HepG2 (cell line): Measurements from ENCODE around the gene POU2AF3. TPM values are rescaled to one million over a fixed set of nuclear protein-coding genes. Genes with fewer than 3 reads are reported as not detected.
A peak's percentile ranks its signal among the peaks of the same experiment; 100 is the strongest.

Experiments
- ATAC-seq: fragments of 200-7000 bp; cut with Tn5 transposase; 3 replicates; pipeline ENCODE4 v1.9.1; 2020; ENCODE audit warnings: mild to moderate bottlenecking, moderate library complexity
- BruUV-seq: library from RNA; stranded (reverse); fragments of 400-500 nt; replicated peaks from 2 replicates; lab custom pipeline; 2021; lab: Mats Ljungman, UMichigan
- CTCF ChIA-PET: fragments of 300-600 bp; formaldehyde crosslinking; extraction: SDS; loops from one replicate; lab custom pipeline; 2021; ENCODE audit warnings: low total read pairs, inconsistent platforms, low intra/inter-chr PET ratio; lab: Yijun Ruan, JAX
- POLR2A ChIA-PET: fragments of 350-600 bp; sonication (Branson Sonifier 250); formaldehyde crosslinking; loops from one replicate; lab custom pipeline; 2020; ENCODE audit warnings: antibody characterized with exemption, inconsistent platforms; lab: Yijun Ruan, JAX
- DNase-seq: peaks from one replicate; pipeline ENCODE4 v3.0.0-alpha.2; 2015; ENCODE audit warnings: low spot score
- FAIRE-seq: peaks from 3 replicates; lab custom pipeline; 2011; peaks lifted over from hg19 to GRCh38; lab: Jason Lieb, UNC
- H2AFZ ChIP-seq: one replicate; pipeline ENCODE4 v1.6.1; 2011; ENCODE audit warnings: low read length, inconsistent platforms
- H3K27ac ChIP-seq: fragments of 300-600 bp; 3 replicates; pipeline ENCODE4 v1.8.0; 2011; ENCODE audit warnings: mixed run types, mild to moderate bottlenecking, mixed read lengths, low read length, inconsistent platforms; ENCODE audit not compliant: insufficient read depth; ENCODE audit errors: extremely low read length
- H3K27me3 ChIP-seq, 2 experiments: fragments of 200-600 bp in 1 of 2; 2 replicates in 1 of 2; 3 replicates in 1 of 2; pipeline versions ENCODE4 v1.6.0 to v1.8.0; 2011; ENCODE audit warnings: low read length in 2 of 2, mild to moderate bottlenecking in 2 of 2, moderate library complexity in 2 of 2, inconsistent platforms in 1 of 2; ENCODE audit not compliant: insufficient read depth in 2 of 2, control insufficient read depth in 1 of 2
- H3K36me3 ChIP-seq, 2 experiments: fragments of 200-600 bp in 1 of 2; replicated peaks in 1 of 2; 2 replicates in 1 of 2; 3 replicates in 1 of 2; pipeline versions ENCODE4 v1.5.1 to v1.8.0; 2011; ENCODE audit warnings: low read length in 2 of 2, inconsistent platforms in 1 of 2; ENCODE audit not compliant: insufficient read depth in 2 of 2, control insufficient read depth in 1 of 2
- H3K4me1 ChIP-seq: 2 replicates; pipeline ENCODE4 v1.5.1; 2012; ENCODE audit warnings: low read length, inconsistent platforms; ENCODE audit not compliant: insufficient read depth
- H3K4me2 ChIP-seq: 2 replicates; pipeline ENCODE4 v1.6.0; 2011; ENCODE audit warnings: low read depth, low read length, inconsistent platforms
- H3K4me3 ChIP-seq, 3 experiments: fragments of 200-600 bp in 1 of 3; sonication (generic), shearing (Covaris generic) in 1 of 3; replicated peaks in 1 of 3; 2 replicates each; pipeline ENCODE4 v1.5.1; 2011 to 2016; ENCODE audit warnings: low read length in 3 of 3, inconsistent platforms in 2 of 3, low read depth in 2 of 3, mild to moderate bottlenecking in 2 of 3, control low read depth in 1 of 3, mixed read lengths in 1 of 3; ENCODE audit not compliant: insufficient read depth in 1 of 3
- H3K79me2 ChIP-seq: one replicate; pipeline ENCODE4 v1.6.1; 2011; ENCODE audit warnings: low read length, inconsistent platforms; ENCODE audit not compliant: insufficient read depth
- H3K9ac ChIP-seq: 2 replicates; pipeline ENCODE4 v1.6.0; 2011; ENCODE audit warnings: mild to moderate bottlenecking, low read depth, low read length, inconsistent platforms; ENCODE audit not compliant: insufficient read depth
- H3K9me3 ChIP-seq: 2 replicates; pipeline ENCODE4 v1.5.1; 2012; ENCODE audit warnings: mild to moderate bottlenecking, low read length
- H4K20me1 ChIP-seq: 2 replicates; pipeline ENCODE4 v1.6.0; 2011; ENCODE audit warnings: inconsistent platforms, mild to moderate bottlenecking, low read length, moderate library complexity; ENCODE audit not compliant: insufficient read depth
- DDIT3 ChIP-seq: sonication (generic); formaldehyde crosslinking; IDR thresholded peaks from 2 replicates; pipeline ENCODE4 v1.4.0; 2020; ENCODE audit warnings: mild to moderate bottlenecking, missing genetic modification reagents
- FOXK1 ChIP-seq: sonication (generic); formaldehyde crosslinking; IDR thresholded peaks from 2 replicates; pipeline ENCODE4 v1.4.0; 2020; ENCODE audit warnings: low read depth, missing genetic modification reagents, borderline replicate concordance
- GATAD2A ChIP-seq: IDR thresholded peaks from 2 replicates; pipeline ENCODE4 v1.6.1; 2016
- NKX3-1 ChIP-seq: sonication (generic); formaldehyde crosslinking; IDR thresholded peaks from 2 replicates; pipeline ENCODE4 v1.5.0; 2020; ENCODE audit warnings: missing genetic modification reagents
- NR2F6 ChIP-seq, 2 experiments: IDR thresholded peaks; 2 replicates each; pipeline ENCODE4 v1.6.1; 2016; ENCODE audit warnings: antibody characterized with exemption in 1 of 2, mild to moderate bottlenecking in 1 of 2
- RBM22 ChIP-seq: fragments of 200-400 bp; formaldehyde crosslinking; optimal IDR thresholded peaks from 2 replicates; pipeline ENCODE3; 2017; ENCODE audit warnings: mild to moderate bottlenecking, low read length, moderate library complexity
- RNF2 ChIP-seq: fragments of 450-650 bp; conservative IDR thresholded peaks from 2 replicates; pipeline ENCODE4 v1.6.1; 2016; ENCODE audit warnings: low read depth
- SMAD9 ChIP-seq: sonication (generic); formaldehyde crosslinking; IDR thresholded peaks from 2 replicates; pipeline ENCODE4 v1.5.1; 2020; ENCODE audit warnings: mild to moderate bottlenecking, missing genetic modification reagents
- THAP11 ChIP-seq: IDR thresholded peaks from 2 replicates; pipeline ENCODE4 v1.6.1; 2016; ENCODE audit warnings: missing biosample characterization, missing genetic modification reagents
- ZBTB8A ChIP-seq: sonication (generic); formaldehyde crosslinking; IDR thresholded peaks from 2 replicates; pipeline ENCODE4 v1.4.0; 2020; ENCODE audit warnings: mild to moderate bottlenecking, low read depth, missing genetic modification reagents, borderline replicate concordance
- ZFP90 ChIP-seq: sonication (generic); formaldehyde crosslinking; IDR thresholded peaks from 2 replicates; pipeline ENCODE4 v1.8.0; 2022; ENCODE audit warnings: missing genetic modification reagents, mild to moderate bottlenecking, inconsistent platforms, borderline replicate concordance
- ZNF501 ChIP-seq: sonication (generic); formaldehyde crosslinking; IDR thresholded peaks from 2 replicates; pipeline ENCODE4 v1.5.1; 2020; ENCODE audit warnings: mild to moderate bottlenecking, moderate library complexity, missing genetic modification reagents
- ZNF513 ChIP-seq: sonication (generic); formaldehyde crosslinking; conservative IDR thresholded peaks from 2 replicates; pipeline ENCODE4 v1.5.0; 2020; ENCODE audit warnings: missing genetic modification reagents
- ZNF710 ChIP-seq: sonication (generic); formaldehyde crosslinking; IDR thresholded peaks from 2 replicates; pipeline ENCODE4 v1.5.0; 2020; ENCODE audit warnings: mild to moderate bottlenecking, missing genetic modification reagents, borderline replicate concordance
- ZNF766 ChIP-seq: sonication (generic); formaldehyde crosslinking; IDR thresholded peaks from 2 replicates; pipeline ENCODE4 v1.5.0; 2020; ENCODE audit warnings: missing genetic modification reagents, borderline replicate concordance
- WGBS: methylation state at CpG from one replicate; pipeline ENCODE4 v1.1.6; 2017; ENCODE audit warnings: low lambda C conversion rate; 5-methylcytosine and 5-hydroxymethylcytosine counted together
- in situ Hi-C: cut with HindIII; loops from 2 replicates; pipeline ENCODE4 v1.10.0; 2017; ENCODE audit warnings: low pct_unique_long_range_greater_than_20kb; ENCODE audit not compliant: extremely low pct_ligation_motif_present
- intact Hi-C: fragments of 100-400 bp; cut with micrococcal nuclease; formaldehyde crosslinking; loops from one replicate; pipeline ENCODE4 v1.10.0; 2022; ENCODE audit not compliant: unreplicated experiment
- polyA plus RNA-seq, 8 experiments: library from polyadenylated mRNA; depleted of rRNA in 3 of 8; stranded (reverse) in 7 of 8; unstranded in 1 of 8; fragments of >200 nt; fragmentation: Illumina TruSeq in 4 of 8; extraction: Trizol in 4 of 8; gene quantifications; 2 replicates each; pipeline versions ENCODE4 v1.2.1 to v1.2.3, GENCODE V29; 2011 to 2016; ENCODE audit warnings: low read depth in 4 of 8, missing spikeins in 1 of 8, mixed read lengths in 1 of 8; ENCODE audit not compliant: insufficient read depth in 1 of 8
- total RNA-seq, 5 experiments: library from RNA; depleted of rRNA; stranded (reverse); fragments of >200 nt; fragmentation: Illumina TruSeq; extraction: Trizol; gene quantifications; 2 replicates each; pipeline ENCODE4 v1.2.3, GENCODE V29; 2016; ENCODE audit warnings: low read depth in 1 of 5
- TF ChIP-seq, protein P1 (sequence below): sonication (generic); formaldehyde crosslinking; IDR thresholded peaks from 2 replicates; pipeline ENCODE4 v1.8.1; 2023; ENCODE audit warnings: mild to moderate bottlenecking, missing genetic modification reagents, borderline replicate concordance
- TF ChIP-seq, protein P2 (sequence below): sonication (generic); formaldehyde crosslinking; IDR thresholded peaks from 2 replicates; pipeline ENCODE4 v1.5.0; 2020; ENCODE audit warnings: mild to moderate bottlenecking, missing genetic modification reagents, moderate library complexity

The POU2AF3 gene
- total and polyA plus RNA-seq, 2 of the 13 experiments (the other 11 are each of a cell fraction or from before 2014, with no cell fraction given) = 7.8 to 71.2 TPM

GRCh38 chr11:111336062-111336461 lies 37.7 kb downstream of the POU2AF3 start (continued):
- 0 out of 2 replicates have a peak, but pooled peaks have one; percentile 44 for TF ChIP-seq ZFP90 (CRISPR knock-in tag)
- TF ChIP-seq, protein P1, sequence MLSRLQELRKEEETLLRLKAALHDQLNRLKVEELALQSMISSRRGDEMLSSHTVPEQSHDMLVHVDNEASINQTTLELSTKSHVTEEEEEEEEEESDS (CRISPR knock-in tag) = no peak
- no peak for TF ChIP-seq NKX3-1 (CRISPR knock-in tag)
- TF ChIP-seq, protein P2, sequence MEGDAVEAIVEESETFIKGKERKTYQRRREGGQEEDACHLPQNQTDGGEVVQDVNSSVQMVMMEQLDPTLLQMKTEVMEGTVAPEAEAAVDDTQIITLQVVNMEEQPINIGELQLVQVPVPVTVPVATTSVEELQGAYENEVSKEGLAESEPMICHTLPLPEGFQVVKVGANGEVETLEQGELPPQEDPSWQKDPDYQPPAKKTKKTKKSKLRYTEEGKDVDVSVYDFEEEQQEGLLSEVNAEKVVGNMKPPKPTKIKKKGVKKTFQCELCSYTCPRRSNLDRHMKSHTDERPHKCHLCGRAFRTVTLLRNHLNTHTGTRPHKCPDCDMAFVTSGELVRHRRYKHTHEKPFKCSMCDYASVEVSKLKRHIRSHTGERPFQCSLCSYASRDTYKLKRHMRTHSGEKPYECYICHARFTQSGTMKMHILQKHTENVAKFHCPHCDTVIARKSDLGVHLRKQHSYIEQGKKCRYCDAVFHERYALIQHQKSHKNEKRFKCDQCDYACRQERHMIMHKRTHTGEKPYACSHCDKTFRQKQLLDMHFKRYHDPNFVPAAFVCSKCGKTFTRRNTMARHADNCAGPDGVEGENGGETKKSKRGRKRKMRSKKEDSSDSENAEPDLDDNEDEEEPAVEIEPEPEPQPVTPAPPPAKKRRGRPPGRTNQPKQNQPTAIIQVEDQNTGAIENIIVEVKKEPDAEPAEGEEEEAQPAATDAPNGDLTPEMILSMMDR (CRISPR knock-in tag) = no peak
- no peak for TF ChIP-seq SMAD9 (CRISPR knock-in tag)
- peak; percentile 30 for TF ChIP-seq RBM22
- no peak for TF ChIP-seq ZNF513

DNA sequence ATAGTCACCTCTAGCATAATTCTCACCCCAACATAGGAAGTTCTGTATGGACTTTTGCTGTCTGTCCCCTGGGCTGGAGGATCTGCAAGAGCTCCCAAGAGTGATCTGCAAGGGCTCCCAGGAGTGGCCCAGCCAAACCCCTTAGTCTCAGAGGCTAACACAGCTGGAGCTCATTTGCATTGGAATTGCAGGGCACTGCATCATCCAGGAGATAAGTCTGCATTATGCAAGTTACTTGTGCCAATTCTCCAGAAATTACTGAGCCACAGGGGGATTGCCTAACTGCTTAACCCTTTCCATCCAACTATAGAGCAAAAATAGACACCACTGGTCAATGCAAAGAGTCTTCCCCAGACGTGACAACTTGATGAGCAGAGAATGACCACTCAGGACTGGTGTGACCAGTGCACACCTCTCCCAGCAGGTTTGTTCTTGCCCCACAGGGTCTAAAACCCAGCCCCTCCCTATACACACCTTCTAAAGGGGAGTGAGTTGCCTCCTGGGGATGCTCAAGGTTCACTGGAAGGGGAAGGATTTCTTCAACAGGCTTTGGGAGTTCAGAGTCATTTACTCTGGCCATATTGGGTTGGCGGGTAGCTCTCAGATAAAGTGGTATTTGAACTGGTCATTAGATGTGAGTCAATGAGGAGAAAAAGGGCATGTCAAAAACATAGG lies 38.4 kb downstream of the POU2AF3 start:
- H3K79me2 ChIP-seq = no peaks in the 10 kb centered on the region
- intact Hi-C loops = no loop called here
- H2AFZ ChIP-seq = no peak overlapping the region
- DNase-seq (peak; percentile 45), ATAC-seq (no peak), FAIRE-seq (no peak)
- no TSS peak for BruUV-seq
- H3K9ac ChIP-seq = peak overlapping the region; percentile 69
- H3K9me3 ChIP-seq = peaks cover 12% of the 10 kb centered on the region
- in situ Hi-C loops = no loop called here
- H3K27ac ChIP-seq = peak overlapping the region; percentile 78
- 45% methylated on average over 2 of the region's 2 CpGs for WGBS
- H3K4me3 ChIP-seq = peak overlapping the region; percentile 35 to 59 (median 49)
- H4K20me1 ChIP-seq = no peaks in the 10 kb centered on the region
- no peaks in the 10 kb centered on the region for H3K27me3 ChIP-seq
- peak overlapping the region; percentile 90 for H3K4me2 ChIP-seq
- H3K36me3 ChIP-seq = no peaks in the 10 kb centered on the region
- ChIA-PET POLR2A (interaction anchor here (1.0 to 8.2 kb wide), 14 partner anchors 9 to 84 kb away, joined by 3 to 197 read pairs (median 12); partner anchors contain the start of gene POU2AF3), CTCF (interaction anchor here (2.1 kb wide), 1 partner anchor 23 kb away, joined by 6 read pairs; no protein-coding TSS in a partner anchor)
- peaks cover 67% of the 10 kb centered on the region for H3K4me1 ChIP-seq
- TF ChIP-seq THAP11 (0 out of 2 replicates have a peak, but pooled peaks have one; percentile 45), FOXK1 (peak; percentile 44; the same call in 1 of the 2 replicates), ZNF501 (CRISPR knock-in tag) (peak; percentile 58; the same call in 1 of the 2 replicates), ZBTB8A (0 out of 2 replicates have a peak, but pooled peaks have one; percentile 33), DDIT3 (CRISPR knock-in tag) (peak; percentile 78; the same call in 1 of the 2 replicates), NR2F6 (IDR thresholded peaks at IDR 0.05) (no peak), NR2F6 (CRISPR knock-in tag; IDR thresholded peaks at IDR 0.05) (peak; percentile 53; the same call in 1 of the 2 replicates), RNF2 (no peak), ZNF766 (CRISPR knock-in tag) (no peak), GATAD2A (CRISPR knock-in tag) (peak; percentile 88), ZNF710 (0 out of 2 replicates have a peak, but pooled peaks have one; percentile 23)
